ENCODE results near the gene IFFO2.

The IFFO2 gene

GRCh38 chr1:18932387-18932786 lies 24.1 kb downstream of the IFFO2 start:
- Histone ChIP-seq H3K4me1 (ENCODE audit: insufficient read depth, low read length, poor library complexity, severe bottlenecking) (peaks cover 25% of the 10 kb centered on the region), H3K4me2 (ENCODE audit: low read depth, low read length, poor library complexity, severe bottlenecking) (no peak overlapping the region)

GRCh38 chr1:18931730-18932129 lies 24.7 kb downstream of the IFFO2 start:
- no peak for TF ChIP-seq EZH2phosphoT487 (IDR thresholded peaks at IDR 0.05; ENCODE audit: borderline replicate concordance)
- no peak for TF ChIP-seq CTCF (conservative IDR thresholded peaks at IDR 0.05; ENCODE audit: low read length)
- H4K20me1 ChIP-seq (ENCODE audit: insufficient read depth, low read length, poor library complexity, severe bottlenecking): no peaks in the 10 kb centered on the region
- peaks cover 32% of the 10 kb centered on the region for H3K4me1 ChIP-seq (ENCODE audit: insufficient read depth, low read length, poor library complexity, severe bottlenecking)
- H3K4me2 ChIP-seq (ENCODE audit: low read depth, low read length, poor library complexity, severe bottlenecking): no peak overlapping the region
- H2AFZ ChIP-seq (ENCODE audit: low read length): no peak overlapping the region
- H3K9me2 ChIP-seq (replicated peaks; ENCODE audit: low read depth, low read length): no peaks in the 10 kb centered on the region
- H3F3A ChIP-seq (ENCODE audit: low read depth): 0 out of 2 replicates have a peak, but pooled peaks cover 8% of the 10 kb centered on the region
- no peaks in the 10 kb centered on the region for H3K27me3 ChIP-seq (ENCODE audit: insufficient read depth, low read length, poor library complexity, severe bottlenecking)
- H3K9ac ChIP-seq (ENCODE audit: low read depth, low read length, poor library complexity, severe bottlenecking): no peak overlapping the region
- H3K36me3 ChIP-seq (ENCODE audit: insufficient read depth, low read length): no peaks in the 10 kb centered on the region
- no peaks in the 10 kb centered on the region for H3K9me3 ChIP-seq (ENCODE audit: insufficient read depth, low read depth, low read length)
- H3K79me2 ChIP-seq (ENCODE audit: insufficient read depth, low read length): peaks cover 80% of the 10 kb centered on the region
- no peak overlapping the region for H3K4me3 ChIP-seq (ENCODE audit: low read length, poor library complexity, severe bottlenecking)

More at GRCh38 chr1:18932387-18932786, 24.1 kb downstream of the IFFO2 start:
- TF ChIP-seq EZH2phosphoT487 (IDR thresholded peaks at IDR 0.05; ENCODE audit: borderline replicate concordance) (no peak), CTCF (conservative IDR thresholded peaks at IDR 0.05; ENCODE audit: low read length) (no peak)
- no peaks in the 10 kb centered on the region for H3K9me2 ChIP-seq (replicated peaks; ENCODE audit: low read depth, low read length)
- H3K9ac ChIP-seq (ENCODE audit: low read depth, low read length, poor library complexity, severe bottlenecking): no peak overlapping the region
- no peaks in the 10 kb centered on the region for H3K36me3 ChIP-seq (ENCODE audit: insufficient read depth, low read length)
- H3F3A ChIP-seq (ENCODE audit: low read depth): 0 out of 2 replicates have a peak, but pooled peaks cover 7% of the 10 kb centered on the region
- H4K20me1 ChIP-seq (ENCODE audit: insufficient read depth, low read length, poor library complexity, severe bottlenecking): no peaks in the 10 kb centered on the region
- H3K9me3 ChIP-seq (ENCODE audit: insufficient read depth, low read depth, low read length): no peaks in the 10 kb centered on the region
- no peak overlapping the region for H2AFZ ChIP-seq (ENCODE audit: low read length)
- no peak overlapping the region for H3K4me3 ChIP-seq (ENCODE audit: low read length, poor library complexity, severe bottlenecking)
- H3K27me3 ChIP-seq (ENCODE audit: insufficient read depth, low read length, poor library complexity, severe bottlenecking): no peaks in the 10 kb centered on the region
- H3K79me2 ChIP-seq (ENCODE audit: insufficient read depth, low read length): peaks cover 81% of the 10 kb centered on the region

DNA sequence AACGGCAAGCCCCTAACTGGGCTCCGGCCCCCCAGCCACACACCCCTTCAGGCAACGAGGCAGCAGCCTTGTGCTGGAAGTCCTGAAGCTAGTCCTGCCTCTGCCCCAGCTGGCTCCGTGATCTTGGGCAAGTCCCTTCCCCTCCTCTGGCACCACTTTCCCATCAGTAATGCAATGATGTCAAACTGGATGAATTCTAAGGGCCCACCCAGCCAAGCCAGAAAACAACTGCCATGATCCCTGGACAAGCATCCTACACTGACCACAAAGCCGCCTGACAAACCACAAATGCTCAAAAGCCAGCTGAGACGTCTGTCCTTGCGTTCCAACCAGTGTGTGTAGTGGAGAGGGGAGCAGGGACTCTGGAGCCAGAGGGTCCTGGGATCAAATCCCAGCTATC lies 26.8 kb downstream of the IFFO2 start:
- peaks cover 48% of the 10 kb centered on the region for H3K4me1 ChIP-seq (ENCODE audit: insufficient read depth, low read length, poor library complexity, severe bottlenecking)
- peak overlapping the region; percentile 3 for H3K9ac ChIP-seq (ENCODE audit: low read depth, low read length, poor library complexity, severe bottlenecking)
- no peak overlapping the region for H3K4me3 ChIP-seq (ENCODE audit: low read length, poor library complexity, severe bottlenecking)
- H3K79me2 ChIP-seq (ENCODE audit: insufficient read depth, low read length): peaks cover 86% of the 10 kb centered on the region
- no peak overlapping the region for H3K4me2 ChIP-seq (ENCODE audit: low read depth, low read length, poor library complexity, severe bottlenecking)
- no peaks in the 10 kb centered on the region for H3K9me2 ChIP-seq (replicated peaks; ENCODE audit: low read depth, low read length)
- H2AFZ ChIP-seq (ENCODE audit: low read length): no peak overlapping the region
- TF ChIP-seq EZH2phosphoT487 (IDR thresholded peaks at IDR 0.05; ENCODE audit: borderline replicate concordance) (no peak), CTCF (conservative IDR thresholded peaks at IDR 0.05; ENCODE audit: low read length) (no peak)
- H3F3A ChIP-seq (ENCODE audit: low read depth): 0 out of 2 replicates have a peak, but pooled peaks cover 8% of the 10 kb centered on the region
- H3K36me3 ChIP-seq (ENCODE audit: insufficient read depth, low read length): no peaks in the 10 kb centered on the region
- H3K9me3 ChIP-seq (ENCODE audit: insufficient read depth, low read depth, low read length): no peaks in the 10 kb centered on the region
- no peaks in the 10 kb centered on the region for H3K27me3 ChIP-seq (ENCODE audit: insufficient read depth, low read length, poor library complexity, severe bottlenecking)
- no peaks in the 10 kb centered on the region for H4K20me1 ChIP-seq (ENCODE audit: insufficient read depth, low read length, poor library complexity, severe bottlenecking)

Measured in Loucy (cell line).